K562 (cell line): ENCODE measurements around the gene SLC17A9. TPM values are rescaled to one million over a fixed set of nuclear protein-coding genes. Genes with fewer than 3 reads are reported as not detected.

Experiments used
- CBFA2T2 ChIP-seq: fragments of 450-650 bp; conservative IDR thresholded peaks from 2 replicates; pipeline ENCODE4 v1.6.1; 2017; ENCODE audit warnings: mild to moderate bottlenecking
- CHD7 ChIP-seq: fragments of 200-600 bp; sonication (generic); IDR thresholded peaks from one replicate; pipeline ENCODE4 v1.6.1; 2012; ENCODE audit warnings: mild to moderate bottlenecking, low read depth, low read length, inconsistent platforms
- ELF2 ChIP-seq: fragments of 250-450 bp; sonication (Bioruptor Pico); IDR thresholded peaks from 2 replicates; pipeline ENCODE4 v1.5.0; 2021; ENCODE audit warnings: mild to moderate bottlenecking
- GTF2B ChIP-seq: IDR thresholded peaks from 2 replicates; pipeline ENCODE4 v1.6.1; 2011; ENCODE audit not compliant: insufficient read length; ENCODE audit errors: extremely low read depth
- HDAC8 ChIP-seq: fragments of 450-650 bp; IDR thresholded peaks from 2 replicates; pipeline ENCODE4 v1.6.1; 2016; ENCODE audit warnings: mild to moderate bottlenecking, missing genetic modification characterization, moderate library complexity, missing compliant biosample characterization
- HOXB6 ChIP-seq: fragments of 250-450 bp; sonication (Bioruptor Pico); IDR thresholded peaks from 2 replicates; pipeline ENCODE4 v1.5.1; 2022; ENCODE audit warnings: mild to moderate bottlenecking, borderline replicate concordance
- POLR3A ChIP-seq: IDR thresholded peaks from 2 replicates; pipeline ENCODE4 v1.6.1; 2011; ENCODE audit warnings: borderline replicate concordance, mild to moderate bottlenecking, moderate library complexity; ENCODE audit not compliant: insufficient read length, insufficient read depth; ENCODE audit errors: extremely low read depth
- TOE1 ChIP-seq, 2 experiments: fragments of 450-650 bp in 1 of 2; sonication (generic) in 1 of 2; formaldehyde crosslinking in 1 of 2; IDR thresholded peaks; 2 replicates each; pipeline versions ENCODE4 v1.7.1 to v1.8.0; 2016 to 2022; ENCODE audit warnings: borderline replicate concordance in 2 of 2, mild to moderate bottlenecking in 2 of 2, antibody characterized with exemption in 1 of 2, inconsistent platforms in 1 of 2, low read depth in 1 of 2, missing genetic modification reagents in 1 of 2, moderate library complexity in 1 of 2
- TRIM24 ChIP-seq, 2 experiments: fragments of 450-650 bp; IDR thresholded peaks; 2 replicates each; pipeline ENCODE4 v1.6.1; 2016
- ZBTB1 ChIP-seq: sonication (generic); formaldehyde crosslinking; IDR thresholded peaks from 2 replicates; pipeline ENCODE4 v1.8.1; 2023; ENCODE audit warnings: missing genetic modification reagents, low read depth, mild to moderate bottlenecking, borderline replicate concordance
- ZNF175 ChIP-seq: fragments of 200-800 bp; sonication (Bioruptor generic); IDR thresholded peaks from 2 replicates; pipeline ENCODE4 v1.6.1; 2016; ENCODE audit warnings: low read depth, mild to moderate bottlenecking, missing genetic modification characterization, missing compliant biosample characterization
- ZNF449 ChIP-seq: fragments of 250-450 bp; sonication (Bioruptor Pico); IDR thresholded peaks from 2 replicates; pipeline ENCODE4 v1.8.0; 2022; ENCODE audit warnings: moderate library complexity, mild to moderate bottlenecking, inconsistent platforms
- polyA plus RNA-seq, 8 experiments: library from polyadenylated mRNA; depleted of rRNA in 4 of 8; stranded (reverse) in 5 of 8; unstranded in 3 of 8; fragments of >200 nt; fragmentation: Nextera tagmentation in 2 of 8; fragmentation: Illumina TruSeq in 1 of 8; extraction: Ambion mirVana in 2 of 8; extraction: Trizol in 1 of 8; gene quantifications; 2 replicates each; pipeline versions ENCODE4 v1.2.1 to v1.2.3, GENCODE V29; 2011 to 2014; ENCODE audit warnings: inconsistent platforms in 1 of 8, missing spikeins in 1 of 8
- total RNA-seq, 7 experiments: library from RNA; depleted of rRNA in 6 of 7; stranded (reverse); fragments of >200 nt in 6 of 7; fragmentation: Illumina TruSeq in 2 of 7; extraction: Trizol in 2 of 7; gene quantifications; 2 replicates each; pipeline versions ENCODE4 v1.2.1 to v1.2.3, GENCODE V29; 2011 to 2021; ENCODE audit warnings: low replicate concordance in 1 of 7

Gene SLC17A9
- total and polyA plus RNA-seq, 9 of the 15 experiments (the other 6 are each of a cell fraction or from before 2014, with no cell fraction given), result 0.04 to 0.31 TPM; not detected in 7

GRCh38 chr20:62926229-62927127 lies 26.0 kb upstream of the SLC17A9 start, which contains the start of gene DIDO1 (continued):
- TF ChIP-seq TRIM24 (IDR thresholded peaks at IDR 0.05), result no peak
- no peak for TF ChIP-seq ZBTB1 (CRISPR knock-in tag)
- TF ChIP-seq CHD7, result no peak
- no peak for TF ChIP-seq TOE1 (IDR thresholded peaks at IDR 0.05; ENCODE audit: borderline replicate concordance)
- TF ChIP-seq TOE1 (CRISPR knock-in tag; IDR thresholded peaks at IDR 0.05; ENCODE audit: borderline replicate concordance, low read depth), result no peak
- TF ChIP-seq ZNF449 (CRISPR knock-in tag), result no peak
- no peak for TF ChIP-seq CBFA2T2
- TF ChIP-seq ELF2 (CRISPR knock-in tag), result no peak
- no peak for TF ChIP-seq ZNF175 (CRISPR knock-in tag)
- TF ChIP-seq HDAC8, result no peak
- TF ChIP-seq POLR3A, result no peak
- TF ChIP-seq HOXB6 (CRISPR knock-in tag), result no peak
- TF ChIP-seq GTF2B, result no peak
